Naive thymus-derived CD4-positive, alpha-beta T cell (primary cell): ENCODE results near the gene SNX13. TPM values are rescaled to one million over a fixed set of nuclear protein-coding genes. Genes with fewer than 3 reads are reported as not detected.

ENCODE experiments used
- ATAC-seq: fragments of 150-1000 bp; cut with Tn5 transposase; 2 replicates; pipeline ENCODE4 v1.10.0; 2021; ENCODE audit warnings: mild to moderate bottlenecking, moderate library complexity
- CTCF ChIA-PET: fragments of 350-600 bp; sonication (Branson Sonifier 250); formaldehyde crosslinking; loops from one replicate; lab custom pipeline; 2021; ENCODE audit warnings: antibody characterized with exemption; lab: Charles Lee
- POLR2A ChIA-PET: fragments of 350-600 bp; sonication (Branson Sonifier 250); formaldehyde crosslinking; loops from one replicate; lab custom pipeline; 2021; ENCODE audit warnings: antibody characterized with exemption, inconsistent platforms; lab: Charles Lee
- DNase-seq, 9 donors: peaks; one replicate each; pipeline versions ENCODE4 v3.0.0 to v3.0.0-alpha.2; 2020 to 2022; ENCODE audit warnings: mixed read lengths in 1 of 9
- H3K27ac ChIP-seq: one replicate; pipeline ENCODE4 v1.7.0; 2013; ENCODE audit warnings: mild to moderate bottlenecking, low read depth, low read length, moderate library complexity
- H3K27me3 ChIP-seq, 2 donors: one replicate each; pipeline ENCODE4 v1.7.0; 2013; ENCODE audit warnings: low read length in 2 of 2, mild to moderate bottlenecking in 2 of 2, moderate library complexity in 2 of 2; ENCODE audit not compliant: control insufficient read depth in 2 of 2, insufficient read depth in 2 of 2
- H3K36me3 ChIP-seq, 3 experiments: 1 replicate in 2 of 3; 2 replicates in 1 of 3; pipeline ENCODE4 v1.7.0; 2013; ENCODE audit warnings: low read length in 3 of 3, mild to moderate bottlenecking in 3 of 3, moderate library complexity in 1 of 3; ENCODE audit not compliant: insufficient read depth in 3 of 3, control insufficient read depth in 2 of 3
- H3K4me1 ChIP-seq, 2 donors: one replicate each; pipeline ENCODE4 v1.7.0; 2013; ENCODE audit warnings: low read length in 2 of 2, mild to moderate bottlenecking in 2 of 2, moderate library complexity in 1 of 2; ENCODE audit not compliant: control insufficient read depth in 2 of 2, insufficient read depth in 2 of 2
- H3K4me3 ChIP-seq: 2 replicates; pipeline ENCODE4 v1.7.0; 2013; ENCODE audit warnings: mild to moderate bottlenecking, low read length
- H3K9me3 ChIP-seq, 3 experiments: 1 replicate in 2 of 3; 2 replicates in 1 of 3; pipeline ENCODE4 v1.7.0; 2013; ENCODE audit warnings: low read length in 3 of 3; ENCODE audit not compliant: control insufficient read depth in 2 of 3
- H3K27ac Mint-ChIP-seq, 9 donors: one replicate each; pipeline ENCODE4 v1.8.0; 2020 to 2022; ENCODE audit warnings: mixed read lengths in 9 of 9, mild to moderate bottlenecking in 8 of 9, moderate library complexity in 5 of 9, inconsistent platforms in 2 of 9
- H3K27me3 Mint-ChIP-seq, 5 donors: one replicate each; pipeline ENCODE4 v1.8.0; 2021 to 2022; ENCODE audit warnings: mixed read lengths in 5 of 5, mild to moderate bottlenecking in 1 of 5
- H3K36me3 Mint-ChIP-seq, 5 donors: one replicate each; pipeline ENCODE4 v1.8.0; 2020 to 2022; ENCODE audit warnings: mixed read lengths in 5 of 5, mild to moderate bottlenecking in 3 of 5, inconsistent platforms in 1 of 5
- H3K4me1 Mint-ChIP-seq, 7 donors: one replicate each; pipeline ENCODE4 v1.8.0; 2020 to 2022; ENCODE audit warnings: mixed read lengths in 7 of 7, mild to moderate bottlenecking in 3 of 7, inconsistent platforms in 1 of 7
- H3K4me3 Mint-ChIP-seq, 10 donors: one replicate each; pipeline ENCODE4 v1.8.0; 2020 to 2022; ENCODE audit warnings: mild to moderate bottlenecking in 10 of 10, mixed read lengths in 10 of 10, moderate library complexity in 6 of 10, inconsistent platforms in 2 of 10
- H3K9me3 Mint-ChIP-seq, 11 donors: one replicate each; pipeline ENCODE4 v1.8.0; 2020 to 2022; ENCODE audit warnings: mixed read lengths in 11 of 11, mild to moderate bottlenecking in 4 of 11, inconsistent platforms in 1 of 11, moderate library complexity in 1 of 11
- intact Hi-C, 2 donors: fragments of 100-400 bp; cut with micrococcal nuclease; formaldehyde crosslinking; loops; one replicate each; pipeline ENCODE4 v1.15.1; 2023
- polyA plus RNA-seq, 2 donors: library from polyadenylated mRNA; unstranded; fragments of 300-500 nt; fragmentation: Illumina TruSeq; gene quantifications; one replicate each; pipeline ENCODE4 v1.2.3, GENCODE V29; 2021
- total RNA-seq, 6 experiments: library from RNA in 5 of 6; stranded (reverse) in 5 of 6; gene quantifications; 1 replicate in 5 of 6; 2 replicates in 1 of 6; pipeline ENCODE4 v1.2.3 and lab custom pipeline; 2021 to 2026

Gene SNX13
- total and polyA plus RNA-seq, 7 experiments from 2014 or later: 10.4 to 40.9 (median 28.5) TPM

DNA sequence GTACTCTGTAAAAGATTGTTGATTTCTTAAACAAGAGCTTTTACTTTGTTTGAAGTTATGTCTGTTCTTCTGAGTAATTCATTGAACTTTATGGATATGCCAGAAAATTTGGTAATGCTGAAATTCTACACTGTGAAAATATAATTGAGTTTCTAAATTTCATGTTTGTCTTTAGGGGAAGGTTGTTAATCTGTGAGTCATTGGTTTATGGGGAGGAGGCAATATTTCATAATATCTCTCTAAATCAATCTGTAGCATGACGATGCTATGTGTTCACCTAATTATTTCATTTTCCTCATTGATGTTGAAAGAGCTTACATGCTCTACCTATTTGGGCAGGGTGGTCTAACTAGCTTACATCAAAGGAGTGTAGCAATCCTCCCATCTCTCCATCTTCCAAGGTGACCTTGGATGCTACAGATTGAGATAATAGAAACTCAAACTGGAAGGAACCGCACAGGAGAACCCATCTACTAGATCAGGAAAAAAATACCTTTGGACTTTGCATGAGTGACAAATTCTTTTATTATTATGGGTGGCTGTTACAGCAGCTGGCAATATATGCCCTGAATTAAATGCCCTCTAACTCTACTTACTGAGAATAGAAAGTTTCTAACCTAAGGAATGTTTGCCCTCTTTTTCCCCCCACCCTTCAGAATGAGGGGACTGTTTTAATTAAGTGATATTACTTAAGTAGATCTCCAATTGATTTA, 8.4 kb upstream of the SNX13 start:
- Histone ChIP-seq H3K9me3 (no peaks in the 10 kb centered on the region), H3K36me3 (no peaks in the 10 kb centered on the region), H3K27ac (no peak overlapping the region), H3K4me1 (no peaks in the 10 kb centered on the region), H3K4me3 (no peak overlapping the region), H3K27me3 (no peaks in the 10 kb centered on the region)
- ChIA-PET POLR2A (no interaction called here), CTCF (interaction anchor here (0.6 kb wide), 1 partner anchor 12 kb away, joined by 3 read pairs; no protein-coding TSS in a partner anchor)
- H3K36me3 Mint-ChIP-seq: no peaks in the 10 kb centered on the region
- H3K4me1 Mint-ChIP-seq: peaks cover 5 to 21% (median 15%) of the 10 kb centered on the region in 7 donors
- ATAC-seq (no peak), DNase-seq (no peak)
- peaks cover 0 to 19% (median 0%) of the 10 kb centered on the region in 5 donors for H3K27me3 Mint-ChIP-seq
- intact Hi-C loops: no loop called here
- H3K9me3 Mint-ChIP-seq: no peaks in the 10 kb centered on the region
- H3K4me3 Mint-ChIP-seq: no peak overlapping the region
- H3K27ac Mint-ChIP-seq: no peak overlapping the region

- Mint-ChIP-seq H3K4me3 (peak overlapping the region in 5 of 10 donors; percentile 0 to 79 (median 49)), H3K27me3 (peaks cover 0 to 22% (median 0%) of the 10 kb centered on the region in 5 donors), H3K27ac (peak overlapping the region in 3 of 9 donors; percentile 14 to 40 (median 32))
These were observed 7.3 kb upstream of the SNX13 start for GRCh38 chr7:17947620-17948019.

GRCh38 chr7:17946591-17946990, 6.3 kb upstream of the SNX13 start:
- peaks cover 0 to 29% (median 0%) of the 10 kb centered on the region in 5 donors for H3K27me3 Mint-ChIP-seq
- H3K4me1 ChIP-seq: no peaks in the 10 kb centered on the region
- peak in 1 of 9 donors; percentile 10 for DNase-seq

More at GRCh38 chr7:17947620-17948019, 7.3 kb upstream of the SNX13 start:
- Histone ChIP-seq H3K27ac (no peak overlapping the region), H3K9me3 (no peaks in the 10 kb centered on the region), H3K27me3 (no peaks in the 10 kb centered on the region), H3K4me1 (no peaks in the 10 kb centered on the region), H3K4me3 (no peak overlapping the region), H3K36me3 (no peaks in the 10 kb centered on the region)
- DNase-seq: no peak
- ATAC-seq: no peak
- H3K36me3 Mint-ChIP-seq: peaks cover 0 to 1% (median 0%) of the 10 kb centered on the region in 5 donors
- ChIA-PET POLR2A (no interaction called here), CTCF (no interaction called here)
- intact Hi-C loops: no loop called here
- no peaks in the 10 kb centered on the region for H3K9me3 Mint-ChIP-seq
- peaks cover 5 to 22% (median 15%) of the 10 kb centered on the region in 7 donors for H3K4me1 Mint-ChIP-seq

GRCh38 chr7:17944720-17945119, 4.4 kb upstream of the SNX13 start:
- Histone ChIP-seq H3K4me1 (no peaks in the 10 kb centered on the region), H3K4me3 (no peak overlapping the region), H3K9me3 (no peaks in the 10 kb centered on the region), H3K36me3 (peaks cover 0 to 10% (median 0%) of the 10 kb centered on the region in 3 experiments), H3K27ac (no peak overlapping the region), H3K27me3 (no peaks in the 10 kb centered on the region)
- Mint-ChIP-seq H3K4me1 (peaks cover 5 to 34% (median 28%) of the 10 kb centered on the region in 7 donors), H3K9me3 (no peaks in the 10 kb centered on the region), H3K36me3 (peaks cover 0 to 1% (median 0%) of the 10 kb centered on the region in 5 donors), H3K4me3 (no peak overlapping the region), H3K27ac (no peak overlapping the region), H3K27me3 (peaks cover 0 to 33% (median 0%) of the 10 kb centered on the region in 5 donors)
- intact Hi-C loops: loop anchor here (5.0 kb wide), 4 partner anchors 97 to 1522 kb away; partner anchors contain the start of gene CRPPA (in 1 of the 2)
- ATAC-seq (no peak), DNase-seq (no peak)
- ChIA-PET CTCF (no interaction called here), POLR2A (interaction anchor here (1.0 kb wide), 1 partner anchor 11 kb away, joined by 3 read pairs; no protein-coding TSS in a partner anchor)

More at GRCh38 chr7:17946591-17946990, 6.3 kb upstream of the SNX13 start:
- intact Hi-C loops: no loop called here
- Mint-ChIP-seq H3K4me3 (peak overlapping the region in 9 of 10 donors; percentile 30 to 79 (median 75)), H3K4me1 (peaks cover 5 to 28% (median 23%) of the 10 kb centered on the region in 7 donors), H3K27ac (peak overlapping the region in 4 of 9 donors; percentile 7 to 54 (median 40)), H3K36me3 (peaks cover 0 to 1% (median 0%) of the 10 kb centered on the region in 5 donors), H3K9me3 (no peaks in the 10 kb centered on the region)
- no peaks in the 10 kb centered on the region for H3K27me3 ChIP-seq
- no peaks in the 10 kb centered on the region for H3K9me3 ChIP-seq
- ATAC-seq: peak; percentile 51
- peak overlapping the region; percentile 42 for H3K4me3 ChIP-seq
- CTCF ChIA-PET: no interaction called here
- no peak overlapping the region for H3K27ac ChIP-seq
- H3K36me3 ChIP-seq: no peaks in the 10 kb centered on the region
- POLR2A ChIA-PET: no interaction called here

DNA sequence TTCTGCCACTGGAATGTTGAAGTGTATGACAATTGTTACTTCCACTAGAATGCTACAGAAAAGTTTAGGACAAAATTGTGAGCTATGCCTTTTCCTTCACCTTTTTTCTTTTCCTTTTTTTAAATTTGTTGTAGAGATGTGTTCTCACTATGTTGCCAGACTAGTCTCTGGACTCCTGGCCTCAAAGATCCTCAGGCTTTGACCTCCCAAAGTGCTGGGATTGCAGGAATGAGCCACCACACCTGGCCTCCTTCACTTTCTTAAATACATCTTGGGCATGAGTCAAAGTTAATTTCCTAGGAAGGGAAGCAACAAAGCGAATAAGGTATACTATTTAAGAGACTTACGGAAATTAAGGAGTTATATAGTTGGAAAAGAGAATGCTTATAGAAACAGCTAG, 2.7 kb upstream of the SNX13 start:
- H3K9me3 Mint-ChIP-seq: peaks cover 0 to 2% (median 0%) of the 10 kb centered on the region in 11 donors
- peak overlapping the region in 2 of 9 donors; percentile 23 to 38 for H3K27ac Mint-ChIP-seq
- Histone ChIP-seq H3K36me3 (peaks cover 0 to 10% (median 0%) of the 10 kb centered on the region in 3 experiments), H3K27me3 (no peaks in the 10 kb centered on the region), H3K9me3 (no peaks in the 10 kb centered on the region), H3K4me1 (peaks cover 6 to 12% of the 10 kb centered on the region in 2 donors), H3K4me3 (no peak overlapping the region), H3K27ac (no peak overlapping the region)
- peaks cover 0 to 28% (median 0%) of the 10 kb centered on the region in 5 donors for H3K27me3 Mint-ChIP-seq
- POLR2A ChIA-PET: interaction anchor here (0.7 kb wide), 1 partner anchor 39 kb away, joined by 3 read pairs; no protein-coding TSS in a partner anchor
- ATAC-seq (no peak), DNase-seq (no peak)
- no peak overlapping the region for H3K4me3 Mint-ChIP-seq
- intact Hi-C loops: loop anchor here (5.0 kb wide), 4 partner anchors 96 to 1521 kb away; partner anchors contain the start of gene CRPPA (in 1 of the 2)
- CTCF ChIA-PET: no interaction called here
- H3K36me3 Mint-ChIP-seq: peaks cover 0 to 5% (median 0%) of the 10 kb centered on the region in 5 donors
- peaks cover 22 to 49% (median 45%) of the 10 kb centered on the region in 7 donors for H3K4me1 Mint-ChIP-seq

DNA sequence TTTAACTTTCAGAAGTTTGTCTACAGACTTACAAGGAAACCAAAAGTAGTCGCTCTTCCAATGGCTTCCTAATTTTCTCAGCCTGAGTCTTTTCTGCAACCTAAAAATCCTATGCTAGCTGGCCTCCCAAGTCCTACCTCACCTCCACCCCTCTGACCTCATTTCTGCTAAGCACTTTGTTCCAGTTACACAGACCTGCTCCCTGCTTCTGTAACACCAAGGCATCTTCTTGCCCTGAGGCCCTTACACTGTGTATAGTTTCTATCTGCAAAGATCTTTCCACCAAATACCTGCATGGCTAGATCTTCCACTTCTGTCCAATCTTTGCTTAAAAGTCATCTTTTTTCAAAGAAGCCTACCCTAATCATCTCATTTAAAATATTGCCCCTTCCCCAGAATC, 1.9 kb upstream of the SNX13 start:
- H3K36me3 Mint-ChIP-seq: peaks cover 0 to 5% (median 0%) of the 10 kb centered on the region in 5 donors
- ChIA-PET POLR2A (no interaction called here), CTCF (no interaction called here)
- H3K4me1 ChIP-seq: peaks cover 12% of the 10 kb centered on the region in 2 donors
- H3K36me3 ChIP-seq: peaks cover 0 to 10% (median 0%) of the 10 kb centered on the region in 3 experiments
- no peaks in the 10 kb centered on the region for H3K27me3 ChIP-seq
- ATAC-seq (no peak), DNase-seq (no peak)
- H3K4me1 Mint-ChIP-seq: peaks cover 25 to 50% (median 46%) of the 10 kb centered on the region in 7 donors
- no peaks in the 10 kb centered on the region for H3K9me3 ChIP-seq
- intact Hi-C loops: loop anchor here (5.0 kb wide), 4 partner anchors 95 to 1520 kb away; partner anchors contain the start of gene CRPPA (in 1 of the 2)
- no peak overlapping the region for H3K27ac ChIP-seq
- peaks cover 0 to 2% (median 0%) of the 10 kb centered on the region in 11 donors for H3K9me3 Mint-ChIP-seq
- H3K4me3 Mint-ChIP-seq: peak overlapping the region in 5 of 10 donors; percentile 15 to 98 (median 28)
- H3K4me3 ChIP-seq: no peak overlapping the region
- H3K27ac Mint-ChIP-seq: peak overlapping the region in 6 of 9 donors; percentile 1 to 95 (median 22)
- peaks cover 0 to 23% (median 0%) of the 10 kb centered on the region in 5 donors for H3K27me3 Mint-ChIP-seq
